Keratinocyte (primary cell): Measurements from ENCODE around the gene MIS18BP1. TPM values are rescaled to one million over a fixed set of nuclear protein-coding genes. Genes with fewer than 3 reads are reported as not detected.

ENCODE experiments used
- DNase-seq: peaks from one replicate; pipeline ENCODE4 v3.0.0-alpha.2; 2011; ENCODE audit warnings: low read depth, missing footprints, low spot score
- FAIRE-seq: peaks from 2 replicates; lab custom pipeline; 2011; peaks lifted over from hg19 to GRCh38; lab: Jason Lieb, UNC
- H2AFZ ChIP-seq: 2 replicates; pipeline ENCODE4 v1.6.0; 2012; ENCODE audit warnings: low read length, control low read depth, inconsistent platforms; ENCODE audit not compliant: control insufficient read depth
- H3K27ac ChIP-seq: 2 replicates; pipeline ENCODE4 v1.5.1; 2011; ENCODE audit warnings: low read length; ENCODE audit not compliant: control insufficient read depth, insufficient read depth
- H3K27me3 ChIP-seq: 3 replicates; pipeline ENCODE4 v1.6.0; 2011; ENCODE audit warnings: low read length; ENCODE audit not compliant: control insufficient read depth, insufficient read depth; ENCODE audit errors: extremely low read depth
- H3K36me3 ChIP-seq, 2 experiments: 2 replicates in 1 of 2; 3 replicates in 1 of 2; pipeline ENCODE4 v1.5.1; 2011; ENCODE audit warnings: low read length in 2 of 2, mild to moderate bottlenecking in 1 of 2; ENCODE audit not compliant: control insufficient read depth in 2 of 2, insufficient read depth in 2 of 2; ENCODE audit errors: extremely low read depth in 1 of 2
- H3K4me1 ChIP-seq: 3 replicates; pipeline ENCODE4 v1.5.1; 2011; ENCODE audit warnings: low read length; ENCODE audit not compliant: control insufficient read depth, insufficient read depth; ENCODE audit errors: extremely low read depth
- H3K4me2 ChIP-seq: 3 replicates; pipeline ENCODE4 v1.6.0; 2011; ENCODE audit warnings: low read depth, low read length; ENCODE audit not compliant: control insufficient read depth, insufficient read depth; ENCODE audit errors: extremely low read depth
- H3K4me3 ChIP-seq, 3 experiments: fragments of 200-600 bp in 1 of 3; sonication (generic) in 1 of 3; 2 replicates in 2 of 3; 3 replicates in 1 of 3; pipeline ENCODE4 v1.5.1; 2011 to 2016; ENCODE audit warnings: low read length in 3 of 3, mild to moderate bottlenecking in 3 of 3, control low read depth in 2 of 3, inconsistent platforms in 1 of 3, low read depth in 1 of 3, mixed read lengths in 1 of 3, mixed run types in 1 of 3, moderate library complexity in 1 of 3; ENCODE audit not compliant: control insufficient read depth in 2 of 3, insufficient read depth in 2 of 3; ENCODE audit errors: extremely low read depth in 1 of 3
- H3K79me2 ChIP-seq: 2 replicates; pipeline ENCODE4 v1.6.0; 2012; ENCODE audit warnings: low read length; ENCODE audit not compliant: control insufficient read depth, insufficient read depth
- H3K9ac ChIP-seq: 3 replicates; pipeline ENCODE4 v1.6.0; 2011; ENCODE audit warnings: low read length; ENCODE audit not compliant: control insufficient read depth, insufficient read depth; ENCODE audit errors: extremely low read depth
- H3K9me1 ChIP-seq: 3 replicates; pipeline ENCODE4 v1.6.0; 2011; ENCODE audit warnings: low read length; ENCODE audit not compliant: control insufficient read depth, insufficient read depth; ENCODE audit errors: extremely low read depth
- H3K9me3 ChIP-seq: 2 replicates; pipeline ENCODE4 v1.5.1; 2012; ENCODE audit warnings: low read depth, low read length; ENCODE audit not compliant: control insufficient read depth
- H4K20me1 ChIP-seq: 3 replicates; pipeline ENCODE4 v1.6.0; 2011; ENCODE audit warnings: low read length; ENCODE audit not compliant: control insufficient read depth, insufficient read depth; ENCODE audit errors: extremely low read depth
- EZH2 ChIP-seq: IDR thresholded peaks from one replicate; pipeline ENCODE4 v1.6.1; 2012; ENCODE audit warnings: inconsistent platforms, mild to moderate bottlenecking, low read length, moderate library complexity
- dilution Hi-C: fragments of 300-500 bp; cut with MboI; formaldehyde crosslinking; loops from one replicate; pipeline ENCODE4 v1.7.0; 2020; ENCODE audit warnings: low sequenced_read_pairs; ENCODE audit not compliant: extremely low pct_ligation_motif_present
- polyA plus RNA-seq, 5 experiments: library from polyadenylated mRNA; depleted of rRNA in 3 of 5; stranded (reverse) in 3 of 5; stranded (forward) in 1 of 5; unstranded in 1 of 5; fragments of >200 nt; gene quantifications; 1 replicate in 1 of 5; 2 replicates in 3 of 5; 3 replicates in 1 of 5; pipeline versions ENCODE4 v1.2.1 to v1.2.3, GENCODE V29; 2011 to 2012; ENCODE audit warnings: missing spikeins in 2 of 5, low read depth in 1 of 5, low replicate concordance in 1 of 5
- TF ChIP-seq, protein P1 (sequence below), 3 experiments: IDR thresholded peaks in 1 of 3; conservative IDR thresholded peaks in 1 of 3; optimal IDR thresholded peaks in 1 of 3; 2 replicates in 2 of 3; 3 replicates in 1 of 3; pipeline versions ENCODE3 to v1.5.1; 2011; ENCODE audit warnings: low read length in 3 of 3, mild to moderate bottlenecking in 3 of 3, moderate library complexity in 2 of 3, control low read depth in 1 of 3, inconsistent platforms in 1 of 3; ENCODE audit not compliant: insufficient read depth in 2 of 3; ENCODE audit errors: extremely low read depth in 1 of 3

Gene MIS18BP1
- polyA plus RNA-seq, 1 donor (not counting 4 experiments of a cell fraction or from before 2014, with no cell fraction given), result 20.2 TPM

DNA sequence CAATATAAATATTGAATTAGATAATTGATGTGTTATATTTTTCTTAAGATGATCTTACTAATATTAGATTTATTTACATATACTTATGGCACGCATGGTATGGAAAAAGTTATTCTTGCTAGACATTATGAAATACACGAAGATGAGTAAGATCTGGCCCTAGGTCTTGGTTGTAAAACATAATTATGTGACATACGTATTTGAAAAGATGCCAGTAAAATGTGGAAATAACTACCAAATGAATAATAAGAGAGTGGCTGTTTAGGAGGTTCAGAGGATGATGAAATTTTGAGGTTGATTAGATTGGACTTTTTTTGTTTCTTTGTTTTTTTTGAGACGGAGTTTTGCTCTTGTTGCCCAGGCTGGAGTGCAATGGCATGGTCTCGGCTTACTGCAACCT, 75.9 kb downstream of the MIS18BP1 start:
- Histone ChIP-seq H2AFZ (no peak overlapping the region), H4K20me1 (no peaks in the 10 kb centered on the region), H3K9me1 (no peaks in the 10 kb centered on the region), H3K9me3 (no peaks in the 10 kb centered on the region), H3K79me2 (no peaks in the 10 kb centered on the region), H3K27ac (peak overlapping the region; percentile 40), H3K4me3 (no peak overlapping the region), H3K36me3 (no peaks in the 10 kb centered on the region), H3K4me2 (no peak overlapping the region), H3K4me1 (peaks cover 15% of the 10 kb centered on the region), H3K27me3 (no peaks in the 10 kb centered on the region), H3K9ac (no peak overlapping the region)
- DNase-seq (peak; percentile 49), FAIRE-seq (no peak)
- TF ChIP-seq, protein P1, sequence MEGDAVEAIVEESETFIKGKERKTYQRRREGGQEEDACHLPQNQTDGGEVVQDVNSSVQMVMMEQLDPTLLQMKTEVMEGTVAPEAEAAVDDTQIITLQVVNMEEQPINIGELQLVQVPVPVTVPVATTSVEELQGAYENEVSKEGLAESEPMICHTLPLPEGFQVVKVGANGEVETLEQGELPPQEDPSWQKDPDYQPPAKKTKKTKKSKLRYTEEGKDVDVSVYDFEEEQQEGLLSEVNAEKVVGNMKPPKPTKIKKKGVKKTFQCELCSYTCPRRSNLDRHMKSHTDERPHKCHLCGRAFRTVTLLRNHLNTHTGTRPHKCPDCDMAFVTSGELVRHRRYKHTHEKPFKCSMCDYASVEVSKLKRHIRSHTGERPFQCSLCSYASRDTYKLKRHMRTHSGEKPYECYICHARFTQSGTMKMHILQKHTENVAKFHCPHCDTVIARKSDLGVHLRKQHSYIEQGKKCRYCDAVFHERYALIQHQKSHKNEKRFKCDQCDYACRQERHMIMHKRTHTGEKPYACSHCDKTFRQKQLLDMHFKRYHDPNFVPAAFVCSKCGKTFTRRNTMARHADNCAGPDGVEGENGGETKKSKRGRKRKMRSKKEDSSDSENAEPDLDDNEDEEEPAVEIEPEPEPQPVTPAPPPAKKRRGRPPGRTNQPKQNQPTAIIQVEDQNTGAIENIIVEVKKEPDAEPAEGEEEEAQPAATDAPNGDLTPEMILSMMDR (optimal IDR thresholded peaks at IDR 0.05 in 1 of 3, IDR thresholded peaks at IDR 0.05 in 1 of 3, conservative IDR thresholded peaks at IDR 0.05 in 1 of 3; ENCODE audit: extremely low read depth in 1 of 3, insufficient read depth in 2 of 3, low read length in 3 of 3), result no peak
- no peak for TF ChIP-seq EZH2
- dilution Hi-C loops, result no loop called here

DNA sequence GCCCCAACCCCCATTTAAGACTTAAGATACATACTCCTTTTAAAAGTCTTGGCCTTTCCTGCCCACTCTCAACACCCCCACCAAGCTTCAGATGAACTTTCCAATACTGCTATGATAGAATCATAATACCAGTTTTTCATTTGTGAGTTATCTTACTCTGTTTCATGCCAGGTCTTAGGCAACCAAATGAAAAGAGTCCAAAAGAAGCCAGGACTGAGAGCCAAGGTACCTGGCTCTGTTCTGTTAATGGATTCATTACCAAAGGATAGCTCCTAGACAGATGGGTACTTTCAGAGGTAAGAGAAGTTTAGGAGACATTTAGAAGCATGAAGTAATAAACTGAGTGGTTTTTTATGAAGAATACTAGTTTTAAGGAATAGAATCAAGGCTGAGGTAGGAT, 83.1 kb downstream of the MIS18BP1 start:
- H3K27me3 ChIP-seq, result no peaks in the 10 kb centered on the region
- no peaks in the 10 kb centered on the region for H3K9me1 ChIP-seq
- FAIRE-seq, result no peak
- no peak for DNase-seq
- H3K27ac ChIP-seq, result no peak overlapping the region
- no peaks in the 10 kb centered on the region for H3K4me1 ChIP-seq
- no peak overlapping the region for H3K4me2 ChIP-seq
- no peaks in the 10 kb centered on the region for H3K9me3 ChIP-seq
- H3K79me2 ChIP-seq, result no peaks in the 10 kb centered on the region
- TF ChIP-seq EZH2, result no peak
- TF ChIP-seq, protein P1 (optimal IDR thresholded peaks at IDR 0.05 in 1 of 3, IDR thresholded peaks at IDR 0.05 in 1 of 3, conservative IDR thresholded peaks at IDR 0.05 in 1 of 3; ENCODE audit: extremely low read depth in 1 of 3, insufficient read depth in 2 of 3, low read length in 3 of 3), result no peak
- dilution Hi-C loops, result no loop called here
- no peaks in the 10 kb centered on the region for H3K36me3 ChIP-seq
- no peak overlapping the region for H3K9ac ChIP-seq
- no peak overlapping the region for H2AFZ ChIP-seq
- no peak overlapping the region for H3K4me3 ChIP-seq
- H4K20me1 ChIP-seq, result no peaks in the 10 kb centered on the region
